Rectal smooth muscle tissue (tissue), 1 donor: ENCODE results near the gene MTCL1.

ENCODE experiments used
- H3K27ac ChIP-seq: one replicate; pipeline ENCODE4 v1.7.0; 2013; ENCODE audit warnings: low read depth, low read length, inconsistent platforms
- H3K27me3 ChIP-seq: one replicate; pipeline ENCODE4 v1.7.0; 2013; ENCODE audit warnings: low read length; ENCODE audit not compliant: control insufficient read depth, insufficient read depth
- H3K36me3 ChIP-seq: one replicate; pipeline ENCODE4 v1.7.0; 2013; ENCODE audit warnings: low read length; ENCODE audit not compliant: control insufficient read depth, insufficient read depth
- H3K4me1 ChIP-seq: one replicate; pipeline ENCODE4 v1.7.0; 2013; ENCODE audit warnings: low read length; ENCODE audit not compliant: control insufficient read depth, insufficient read depth
- H3K4me3 ChIP-seq: one replicate; pipeline ENCODE4 v1.7.0; 2013; ENCODE audit warnings: low read length
- H3K9ac ChIP-seq: one replicate; pipeline ENCODE4 v1.7.0; 2013; ENCODE audit warnings: low read length

The MTCL1 gene

GRCh38 chr18:8695932-8696517, 9.3 kb upstream of the MTCL1 start:
- Histone ChIP-seq H3K36me3 (no peaks in the 10 kb centered on the region), H3K27me3 (no peaks in the 10 kb centered on the region), H3K4me1 (no peaks in the 10 kb centered on the region), H3K9ac (no peak overlapping the region), H3K4me3 (no peak overlapping the region), H3K27ac (no peak overlapping the region)

- Histone ChIP-seq H3K9ac (no peak overlapping the region), H3K27ac (no peak overlapping the region), H3K4me3 (no peak overlapping the region), H3K27me3 (no peaks in the 10 kb centered on the region), H3K36me3 (no peaks in the 10 kb centered on the region), H3K4me1 (no peaks in the 10 kb centered on the region)
Measured at GRCh38 chr18:8696749-8697211, 8.6 kb upstream of the MTCL1 start.

GRCh38 chr18:8699126-8699525, 6.2 kb upstream of the MTCL1 start:
- Histone ChIP-seq H3K4me1 (peaks cover 8% of the 10 kb centered on the region), H3K4me3 (no peak overlapping the region), H3K27ac (no peak overlapping the region), H3K27me3 (peaks cover 3% of the 10 kb centered on the region), H3K36me3 (no peaks in the 10 kb centered on the region), H3K9ac (no peak overlapping the region)

GRCh38 chr18:8699948-8700347, 5.4 kb upstream of the MTCL1 start:
- Histone ChIP-seq H3K4me1 (peaks cover 11% of the 10 kb centered on the region), H3K4me3 (no peak overlapping the region), H3K27ac (no peak overlapping the region), H3K27me3 (peaks cover 3% of the 10 kb centered on the region), H3K36me3 (no peaks in the 10 kb centered on the region), H3K9ac (no peak overlapping the region)

- Histone ChIP-seq H3K36me3 (no peaks in the 10 kb centered on the region), H3K27me3 (peaks cover 5% of the 10 kb centered on the region), H3K9ac (no peak overlapping the region), H3K4me3 (no peak overlapping the region), H3K27ac (no peak overlapping the region), H3K4me1 (peaks cover 11% of the 10 kb centered on the region)
Measured at GRCh38 chr18:8701546-8702118, 3.7 kb upstream of the MTCL1 start.

GRCh38 chr18:8702668-8703067, 2.7 kb upstream of the MTCL1 start:
- no peak overlapping the region for H3K27ac ChIP-seq
- H3K4me3 ChIP-seq: no peak overlapping the region
- H3K27me3 ChIP-seq: peaks cover 7% of the 10 kb centered on the region

GRCh38 chr18:8703092-8703709, 2.2 kb upstream of the MTCL1 start:
- H3K27me3 ChIP-seq: peaks cover 7% of the 10 kb centered on the region
- peaks cover 11% of the 10 kb centered on the region for H3K4me1 ChIP-seq
- H3K36me3 ChIP-seq: no peaks in the 10 kb centered on the region
- H3K4me3 ChIP-seq: no peak overlapping the region
- no peak overlapping the region for H3K9ac ChIP-seq
- peak overlapping the region; percentile 97 for H3K27ac ChIP-seq

More at GRCh38 chr18:8702668-8703067, 2.7 kb upstream of the MTCL1 start:
- H3K36me3 ChIP-seq: no peaks in the 10 kb centered on the region
- H3K9ac ChIP-seq: no peak overlapping the region
- H3K4me1 ChIP-seq: peaks cover 11% of the 10 kb centered on the region

- Histone ChIP-seq H3K4me1 (peaks cover 11% of the 10 kb centered on the region), H3K4me3 (peak overlapping the region; percentile 82), H3K27ac (peak overlapping the region; percentile 97), H3K9ac (no peak overlapping the region), H3K36me3 (no peaks in the 10 kb centered on the region), H3K27me3 (peaks cover 7% of the 10 kb centered on the region)
Measured at GRCh38 chr18:8703781-8704301, 1.5 kb upstream of the MTCL1 start.

- H3K4me1 ChIP-seq: peaks cover 11% of the 10 kb centered on the region
- H3K9ac ChIP-seq: no peak overlapping the region
- no peaks in the 10 kb centered on the region for H3K36me3 ChIP-seq
- peaks cover 7% of the 10 kb centered on the region for H3K27me3 ChIP-seq
- H3K4me3 ChIP-seq: peak overlapping the region; percentile 82
- H3K27ac ChIP-seq: peak overlapping the region; percentile 97
Measured at GRCh38 chr18:8704361-8705237, 757 bp upstream of the MTCL1 start.

- Histone ChIP-seq H3K27me3 (peaks cover 7% of the 10 kb centered on the region), H3K4me3 (peak overlapping the region; percentile 76), H3K27ac (peak overlapping the region; percentile 86), H3K9ac (peak overlapping the region; percentile 80), H3K4me1 (peaks cover 11% of the 10 kb centered on the region), H3K36me3 (no peaks in the 10 kb centered on the region)
Measured at GRCh38 chr18:8705961-8706790, 820 bp downstream of the MTCL1 start.

- peak overlapping the region; percentile 80 for H3K9ac ChIP-seq
- peak overlapping the region; percentile 76 for H3K4me3 ChIP-seq
- peaks cover 11% of the 10 kb centered on the region for H3K4me1 ChIP-seq
- no peaks in the 10 kb centered on the region for H3K36me3 ChIP-seq
- H3K27me3 ChIP-seq: peaks cover 7% of the 10 kb centered on the region
- peak overlapping the region; percentile 86 for H3K27ac ChIP-seq
Measured at GRCh38 chr18:8706791-8707555, 1.6 kb downstream of the MTCL1 start.
